Measurements from ENCODE around the gene JARID2.

GRCh38 chr6:15206887-15207286, 39.0 kb upstream of the JARID2 start:
- no peak for TF ChIP-seq GABPA (IDR thresholded peaks at IDR 0.05; ENCODE audit: borderline replicate concordance, insufficient read depth, low read length)
- no peak for TF ChIP-seq POLR2A (IDR thresholded peaks at IDR 0.05; ENCODE audit: control extremely low read depth in 1 of 2, low read depth in 2 of 2, low read length in 2 of 2)
- TF ChIP-seq CTCF (IDR thresholded peaks at IDR 0.05; ENCODE audit: control extremely low read depth in 1 of 3, insufficient read depth in 1 of 3, low read depth in 1 of 3, low read length in 3 of 3): no peak
- TF ChIP-seq HDAC6 (IDR thresholded peaks at IDR 0.05; ENCODE audit: low read depth, low read length): no peak
- no peak for TF ChIP-seq JUN (IDR thresholded peaks at IDR 0.05; ENCODE audit: low read depth, low read length)
- TF ChIP-seq TAF1 (IDR thresholded peaks at IDR 0.05; ENCODE audit: low read depth, low read length): no peak
- TF ChIP-seq CEBPB (IDR thresholded peaks at IDR 0.05; ENCODE audit: low read depth, low read length): no peak
- TF ChIP-seq ZNF274 (IDR thresholded peaks at IDR 0.05; ENCODE audit: borderline replicate concordance, extremely low read depth, low read length): no peak
- no peak for TF ChIP-seq EP300 (IDR thresholded peaks at IDR 0.05; ENCODE audit: borderline replicate concordance in 1 of 2, low read depth in 2 of 2, low read length in 2 of 2)
- TF ChIP-seq RAD21 (IDR thresholded peaks at IDR 0.05 in 1 of 2, conservative IDR thresholded peaks at IDR 0.05 in 1 of 2; ENCODE audit: low read depth in 2 of 2, low read length in 2 of 2): no peak
- no peak for TF ChIP-seq YY1 (IDR thresholded peaks at IDR 0.05; ENCODE audit: low read depth, low read length)
- TF ChIP-seq SUZ12 (IDR thresholded peaks at IDR 0.05; ENCODE audit: low read length): no peak
- TF ChIP-seq CHD2 (IDR thresholded peaks at IDR 0.05; ENCODE audit: low read length): no peak
